Chondrocyte (in vitro differentiated cells): ENCODE measurements around the gene BANP. TPM values are rescaled to one million over a fixed set of nuclear protein-coding genes. Genes with fewer than 3 reads are reported as not detected.
"Not testable (repeated sequence)": the region's sequence is repeated elsewhere in the genome, so short reads cannot be mapped to it uniquely, and the experiment has no call there.

Experiments
- DNase-seq: peaks from one replicate; pipeline ENCODE4 v3.0.0; 2021; ENCODE audit warnings: mixed read lengths, low spot score
- H3K27ac Mint-ChIP-seq: one replicate; pipeline ENCODE4 v1.8.0; 2021; ENCODE audit warnings: mild to moderate bottlenecking, moderate library complexity, mixed read lengths; ENCODE audit not compliant: unreplicated experiment
- H3K27me3 Mint-ChIP-seq: 2 replicates; pipeline ENCODE4 v1.8.0; 2021; ENCODE audit warnings: low read depth, mixed read lengths
- H3K36me3 Mint-ChIP-seq: 2 replicates; pipeline ENCODE4 v1.8.0; 2021; ENCODE audit warnings: low read depth, mixed read lengths
- H3K4me1 Mint-ChIP-seq: 2 replicates; pipeline ENCODE4 v1.8.0; 2021; ENCODE audit warnings: low read depth, mild to moderate bottlenecking, mixed read lengths
- H3K4me3 Mint-ChIP-seq: one replicate; pipeline ENCODE4 v1.8.0; 2021; ENCODE audit warnings: mild to moderate bottlenecking, moderate library complexity, mixed read lengths; ENCODE audit not compliant: unreplicated experiment
- H3K9me3 Mint-ChIP-seq: 2 replicates; pipeline ENCODE4 v1.8.0; 2021; ENCODE audit warnings: low read depth, mixed read lengths
- long read RNA-seq: library from polyadenylated mRNA; stranded (forward); transcript quantifications from one replicate; pipeline ENCODE4 v2.0.0, GENCODE V29; 2021
- total RNA-seq: library from RNA; stranded (reverse); gene quantifications from 3 replicates; pipeline ENCODE4 v1.2.1, GENCODE V29; 2021
- TF ChIP-seq, protein P1 (sequence below): fragments of 200-600 bp; sonication (generic); IDR thresholded peaks from 2 replicates; pipeline ENCODE4 v1.5.0; 2021; ENCODE audit warnings: antibody characterized with exemption, mild to moderate bottlenecking, moderate library complexity

The BANP gene, protein sequence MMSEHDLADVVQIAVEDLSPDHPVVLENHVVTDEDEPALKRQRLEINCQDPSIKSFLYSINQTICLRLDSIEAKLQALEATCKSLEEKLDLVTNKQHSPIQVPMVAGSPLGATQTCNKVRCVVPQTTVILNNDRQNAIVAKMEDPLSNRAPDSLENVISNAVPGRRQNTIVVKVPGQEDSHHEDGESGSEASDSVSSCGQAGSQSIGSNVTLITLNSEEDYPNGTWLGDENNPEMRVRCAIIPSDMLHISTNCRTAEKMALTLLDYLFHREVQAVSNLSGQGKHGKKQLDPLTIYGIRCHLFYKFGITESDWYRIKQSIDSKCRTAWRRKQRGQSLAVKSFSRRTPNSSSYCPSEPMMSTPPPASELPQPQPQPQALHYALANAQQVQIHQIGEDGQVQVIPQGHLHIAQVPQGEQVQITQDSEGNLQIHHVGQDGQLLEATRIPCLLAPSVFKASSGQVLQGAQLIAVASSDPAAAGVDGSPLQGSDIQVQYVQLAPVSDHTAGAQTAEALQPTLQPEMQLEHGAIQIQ
- total RNA-seq: 15.0 to 19.3 TPM (median 16.7 TPM) in 3 replicates
- long read RNA-seq, partial matches to known transcripts: 2 of 41 reads
- long read RNA-seq, other reads (novel, unspliced or antisense): 30 of 41 reads

- peak; percentile 99 for DNase-seq
- Mint-ChIP-seq H3K36me3 (peaks cover 7% of the 10 kb centered on the region), H3K4me1 (peaks cover 37% of the 10 kb centered on the region), H3K27me3 (no peaks in the 10 kb centered on the region), H3K27ac (peak within 1 kb of the TSS; percentile 99), H3K9me3 (no peaks in the 10 kb centered on the region), H3K4me3 (peak within 1 kb of the TSS; percentile 98)
- TF ChIP-seq, protein P1, sequence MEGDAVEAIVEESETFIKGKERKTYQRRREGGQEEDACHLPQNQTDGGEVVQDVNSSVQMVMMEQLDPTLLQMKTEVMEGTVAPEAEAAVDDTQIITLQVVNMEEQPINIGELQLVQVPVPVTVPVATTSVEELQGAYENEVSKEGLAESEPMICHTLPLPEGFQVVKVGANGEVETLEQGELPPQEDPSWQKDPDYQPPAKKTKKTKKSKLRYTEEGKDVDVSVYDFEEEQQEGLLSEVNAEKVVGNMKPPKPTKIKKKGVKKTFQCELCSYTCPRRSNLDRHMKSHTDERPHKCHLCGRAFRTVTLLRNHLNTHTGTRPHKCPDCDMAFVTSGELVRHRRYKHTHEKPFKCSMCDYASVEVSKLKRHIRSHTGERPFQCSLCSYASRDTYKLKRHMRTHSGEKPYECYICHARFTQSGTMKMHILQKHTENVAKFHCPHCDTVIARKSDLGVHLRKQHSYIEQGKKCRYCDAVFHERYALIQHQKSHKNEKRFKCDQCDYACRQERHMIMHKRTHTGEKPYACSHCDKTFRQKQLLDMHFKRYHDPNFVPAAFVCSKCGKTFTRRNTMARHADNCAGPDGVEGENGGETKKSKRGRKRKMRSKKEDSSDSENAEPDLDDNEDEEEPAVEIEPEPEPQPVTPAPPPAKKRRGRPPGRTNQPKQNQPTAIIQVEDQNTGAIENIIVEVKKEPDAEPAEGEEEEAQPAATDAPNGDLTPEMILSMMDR: peak; percentile 45
These were observed at the start of gene BANP for GRCh38 chr16:87950765-87951551. Gene BANP (plus strand): TSS chr16:87951434. CDS start chr16:87975116, 23,682 bp downstream.

- H3K36me3 Mint-ChIP-seq, H3K27me3 Mint-ChIP-seq, DNase-seq, H3K4me3 Mint-ChIP-seq, H3K4me1 Mint-ChIP-seq, H3K9me3 Mint-ChIP-seq, H3K27ac Mint-ChIP-seq: not testable (repeated sequence)
These were observed 46.3 kb upstream of the BANP start for GRCh38 chr16:87904963-87905362.

DNA sequence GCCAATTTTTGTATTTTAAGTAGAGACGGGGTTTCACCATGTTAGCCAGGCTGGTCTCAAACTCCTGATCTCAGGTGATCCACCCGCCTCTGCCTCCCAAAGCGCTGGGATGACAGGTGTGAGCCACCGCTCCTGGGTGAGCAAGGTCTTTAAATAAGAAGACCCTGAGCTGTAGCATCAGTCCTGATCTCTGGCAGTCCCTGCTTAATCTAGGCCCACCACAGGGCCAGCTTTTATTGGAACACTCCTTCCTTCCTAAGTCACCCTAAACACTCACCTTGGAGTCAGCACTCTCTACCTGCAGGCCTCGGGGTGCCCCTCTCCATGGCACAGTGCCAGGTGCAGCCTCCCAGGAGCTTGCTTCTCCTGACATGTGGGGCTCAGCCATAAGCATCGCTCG is 45.7 kb upstream of the BANP start:
- not testable (repeated sequence) for H3K27me3 Mint-ChIP-seq, DNase-seq, H3K4me3 Mint-ChIP-seq, H3K4me1 Mint-ChIP-seq, H3K36me3 Mint-ChIP-seq, H3K9me3 Mint-ChIP-seq, H3K27ac Mint-ChIP-seq

- H3K4me1 Mint-ChIP-seq, H3K27me3 Mint-ChIP-seq, H3K4me3 Mint-ChIP-seq, H3K9me3 Mint-ChIP-seq, H3K36me3 Mint-ChIP-seq, H3K27ac Mint-ChIP-seq, DNase-seq: not testable (repeated sequence)
These were observed 43.1 kb upstream of the BANP start for GRCh38 chr16:87908101-87908500.

DNA sequence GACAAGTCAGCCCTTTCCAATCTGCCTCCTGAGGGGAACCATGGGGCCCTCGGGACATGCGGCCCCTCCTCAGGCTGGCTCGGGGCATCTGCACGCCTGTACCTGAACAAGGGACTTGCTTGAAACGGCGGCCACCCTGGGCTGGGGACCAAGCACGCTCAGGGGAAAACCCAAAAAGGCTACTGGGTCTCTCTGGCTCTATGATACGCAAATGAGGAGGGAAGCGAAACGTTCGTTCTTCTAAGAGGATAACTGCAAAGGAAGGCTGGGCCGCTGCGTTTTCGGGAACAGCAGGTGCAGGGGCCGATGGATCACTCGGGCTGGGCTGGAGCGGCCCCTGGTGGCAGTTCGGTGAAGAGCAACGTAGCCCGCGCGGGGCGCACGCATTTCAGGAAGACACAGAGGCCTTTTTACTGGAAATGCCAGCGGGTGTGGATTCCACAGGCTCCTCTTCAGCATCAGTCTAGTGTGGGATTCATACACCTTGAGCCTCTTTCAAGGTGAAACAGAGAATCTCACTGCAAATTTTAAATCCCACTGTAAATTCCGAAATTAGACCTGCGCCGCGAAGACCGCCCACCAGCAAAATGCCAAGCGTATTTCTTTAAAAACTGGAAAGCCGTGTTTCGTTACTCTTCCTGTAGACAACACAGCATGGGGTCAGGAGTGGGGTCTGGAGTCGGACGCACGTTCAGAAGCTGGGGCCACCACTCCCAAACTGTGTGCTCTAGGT is 41.9 kb upstream of the BANP start:
- not testable (repeated sequence) for H3K4me3 Mint-ChIP-seq, H3K4me1 Mint-ChIP-seq, DNase-seq, H3K36me3 Mint-ChIP-seq, H3K27ac Mint-ChIP-seq, H3K9me3 Mint-ChIP-seq
- peaks cover 20% of the 10 kb centered on the region for H3K27me3 Mint-ChIP-seq
- TF ChIP-seq, protein P1: peak; percentile 93

- H3K4me3 Mint-ChIP-seq, DNase-seq, H3K36me3 Mint-ChIP-seq, H3K4me1 Mint-ChIP-seq, H3K9me3 Mint-ChIP-seq, H3K27ac Mint-ChIP-seq: not testable (repeated sequence)
- H3K27me3 Mint-ChIP-seq: peaks cover 23% of the 10 kb centered on the region
These were observed 40.0 kb upstream of the BANP start for GRCh38 chr16:87911106-87911763.

- peaks cover 23% of the 10 kb centered on the region for H3K27me3 Mint-ChIP-seq
- not testable (repeated sequence) for DNase-seq, H3K36me3 Mint-ChIP-seq, H3K9me3 Mint-ChIP-seq, H3K27ac Mint-ChIP-seq, H3K4me1 Mint-ChIP-seq, H3K4me3 Mint-ChIP-seq
These were observed 38.5 kb upstream of the BANP start for GRCh38 chr16:87912691-87913090.

DNA sequence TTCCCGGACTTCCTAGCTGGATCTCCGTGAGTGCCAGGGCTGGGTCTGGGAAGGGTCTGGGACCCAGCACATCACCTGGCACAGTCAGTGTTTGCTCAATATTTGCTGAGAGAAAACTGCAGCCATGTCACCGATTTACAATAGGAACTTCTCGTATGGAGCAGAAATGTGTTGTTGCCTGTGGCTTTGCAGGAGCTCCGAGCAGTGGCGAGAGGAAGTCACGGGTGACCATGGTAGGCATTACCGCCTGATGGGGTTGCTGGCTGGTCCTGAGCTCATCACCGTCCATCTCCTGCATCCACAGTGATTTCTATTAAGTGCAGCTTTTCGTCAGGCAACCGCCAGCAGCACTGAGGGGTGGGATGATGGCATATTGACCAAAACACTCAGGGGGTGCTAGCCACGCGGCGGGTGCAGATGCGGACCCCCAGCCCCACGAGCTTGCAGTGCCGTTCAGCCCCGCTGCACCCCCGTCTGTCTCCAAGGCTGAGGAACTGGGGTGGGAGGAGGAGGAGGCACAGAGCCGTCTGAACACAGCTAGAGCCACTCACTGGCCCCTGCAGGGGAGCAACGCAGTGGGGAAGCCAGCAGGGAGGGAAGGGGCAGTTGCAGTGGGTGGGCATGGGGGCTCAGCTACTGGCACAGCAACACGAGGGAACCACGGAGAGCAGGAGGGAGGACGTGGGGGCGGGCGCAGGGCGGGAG is 37.1 kb upstream of the BANP start:
- not testable (repeated sequence) for H3K4me1 Mint-ChIP-seq, DNase-seq, H3K9me3 Mint-ChIP-seq, H3K4me3 Mint-ChIP-seq, H3K36me3 Mint-ChIP-seq, H3K27ac Mint-ChIP-seq
- peaks cover 29% of the 10 kb centered on the region for H3K27me3 Mint-ChIP-seq
